Panc1 (cell line): ENCODE measurements around the gene TAAR9. TPM values are rescaled to one million over a fixed set of nuclear protein-coding genes. Genes with fewer than 3 reads are reported as not detected.

Experiments used
- ATAC-seq: fragments of 200-7000 bp; cut with Tn5 transposase; 2 replicates; pipeline ENCODE4 v1.9.1; 2020; ENCODE audit warnings: mild to moderate bottlenecking, moderate library complexity
- BruUV-seq: library from RNA; stranded (reverse); fragments of 400-500 nt; replicated peaks from 2 replicates; lab custom pipeline; 2021; lab: Mats Ljungman, UMichigan
- CTCF ChIA-PET: fragments of 300-600 bp; sonication (Branson Sonifier 250); formaldehyde crosslinking; loops from one replicate; lab custom pipeline; 2022; ENCODE audit warnings: antibody characterized with exemption; lab: Charles Lee
- POLR2A ChIA-PET: fragments of 300-600 bp; sonication (Branson Sonifier 250); formaldehyde crosslinking; loops from one replicate; lab custom pipeline; 2022; ENCODE audit warnings: antibody characterized with exemption; lab: Charles Lee
- DNase-seq: peaks from one replicate; pipeline ENCODE4 v3.0.0-alpha.2; 2010; ENCODE audit warnings: low read depth, low spot score
- H3K27ac ChIP-seq: 2 replicates; pipeline ENCODE4 v1.5.1; 2011; ENCODE audit warnings: mild to moderate bottlenecking, low read length, inconsistent platforms
- H3K27me3 ChIP-seq: fragments of 200-500 bp; sonication (Bioruptor generic); 2 replicates; pipeline ENCODE4 v1.6.0; 2014; ENCODE audit warnings: low read length, inconsistent platforms; ENCODE audit not compliant: control insufficient read depth, insufficient read depth
- H3K36me3 ChIP-seq: fragments of 200-500 bp; sonication (Bioruptor generic); 2 replicates; pipeline ENCODE4 v1.5.1; 2014; ENCODE audit warnings: inconsistent platforms, mild to moderate bottlenecking, low read length, moderate library complexity; ENCODE audit not compliant: control insufficient read depth, insufficient read depth
- H3K4me1 ChIP-seq: 2 replicates; pipeline ENCODE4 v1.5.1; 2011; ENCODE audit warnings: inconsistent platforms, mild to moderate bottlenecking, low read length, moderate library complexity; ENCODE audit not compliant: control insufficient read depth, insufficient read depth
- H3K4me3 ChIP-seq, 2 experiments: 2 replicates each; pipeline ENCODE4 v1.5.1; 2011 to 2012; ENCODE audit warnings: low read depth in 2 of 2, low read length in 2 of 2, mild to moderate bottlenecking in 2 of 2, inconsistent platforms in 1 of 2, moderate library complexity in 1 of 2
- H3K9me3 ChIP-seq: fragments of 200-500 bp; sonication (Bioruptor generic); 2 replicates; pipeline ENCODE4 v1.5.1; 2014; ENCODE audit warnings: low read depth, mild to moderate bottlenecking, inconsistent platforms, low read length, moderate library complexity; ENCODE audit not compliant: control insufficient read depth, insufficient read depth
- POLR2AphosphoS5 ChIP-seq: IDR thresholded peaks from 2 replicates; pipeline ENCODE4 v1.6.1; 2012; ENCODE audit warnings: mild to moderate bottlenecking, low read depth, low read length, moderate library complexity
- SIN3A ChIP-seq: IDR thresholded peaks from 2 replicates; pipeline ENCODE4 v1.6.1; 2012; ENCODE audit warnings: low read depth, mild to moderate bottlenecking, low read length, moderate library complexity, borderline replicate concordance; ENCODE audit not compliant: insufficient read depth
- TCF7L2 ChIP-seq: IDR thresholded peaks from 2 replicates; pipeline ENCODE4 v1.6.1; 2011; ENCODE audit warnings: mild to moderate bottlenecking, low read depth, low read length, inconsistent platforms
- in situ Hi-C: cut with HindIII; loops from 2 replicates; pipeline ENCODE4 v1.10.0; 2016; ENCODE audit warnings: low sequenced_read_pairs, low pct_unique_long_range_greater_than_20kb
- intact Hi-C: fragments of 100-400 bp; cut with micrococcal nuclease; formaldehyde crosslinking; loops from one replicate; pipeline ENCODE4 v1.10.0; 2022; ENCODE audit not compliant: unreplicated experiment
- total RNA-seq: library from RNA; stranded (reverse); gene quantifications from one replicate; pipeline ENCODE4 v1.2.1, GENCODE V29; 2021; ENCODE audit not compliant: unreplicated experiment
- TF ChIP-seq, protein P1 (sequence below): fragments of 450-650 bp; IDR thresholded peaks from 2 replicates; pipeline ENCODE4 v1.5.1; 2017; ENCODE audit warnings: mild to moderate bottlenecking
- TF ChIP-seq, protein P2 (sequence below), 2 experiments: IDR thresholded peaks; 2 replicates each; pipeline ENCODE4 v1.6.1; 2011 to 2012; ENCODE audit warnings: low read depth in 2 of 2, control low read depth in 1 of 2, low read length in 1 of 2, mild to moderate bottlenecking in 1 of 2, moderate library complexity in 1 of 2; ENCODE audit not compliant: insufficient read depth in 1 of 2

TAAR9 gene
- total RNA-seq, 1 experiment from 2014 or later: not detected

DNA sequence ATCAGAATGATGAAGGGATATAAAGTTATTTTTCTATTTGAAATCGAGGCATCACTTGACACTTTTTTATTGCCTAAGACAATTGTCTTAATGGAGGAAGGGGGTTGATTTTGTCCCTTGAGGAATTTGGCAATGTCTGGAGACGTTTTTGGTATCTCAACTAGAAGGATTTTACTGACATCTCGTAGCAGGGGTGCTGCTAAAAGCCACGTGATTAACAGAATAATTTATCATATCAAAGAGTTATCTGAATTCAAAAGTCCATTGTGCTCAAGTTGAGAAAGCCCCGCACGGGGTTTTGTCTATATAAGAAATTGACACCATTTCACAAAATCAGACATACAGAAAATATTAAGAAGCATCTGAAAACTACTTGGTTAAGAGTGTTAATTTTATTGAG, 30.5 kb downstream of the TAAR9 start:
- Histone ChIP-seq H3K4me1 (no peaks in the 10 kb centered on the region), H3K4me3 (no peak overlapping the region), H3K27ac (no peak overlapping the region), H3K9me3 (no peaks in the 10 kb centered on the region), H3K36me3 (no peaks in the 10 kb centered on the region), H3K27me3 (no peaks in the 10 kb centered on the region)
- CTCF ChIA-PET: no interaction called here
- POLR2A ChIA-PET: no interaction called here
- in situ Hi-C loops: no loop called here
- BruUV-seq: no TSS peak
- DNase-seq (no peak), ATAC-seq (no peak)
- TF ChIP-seq, protein P1, sequence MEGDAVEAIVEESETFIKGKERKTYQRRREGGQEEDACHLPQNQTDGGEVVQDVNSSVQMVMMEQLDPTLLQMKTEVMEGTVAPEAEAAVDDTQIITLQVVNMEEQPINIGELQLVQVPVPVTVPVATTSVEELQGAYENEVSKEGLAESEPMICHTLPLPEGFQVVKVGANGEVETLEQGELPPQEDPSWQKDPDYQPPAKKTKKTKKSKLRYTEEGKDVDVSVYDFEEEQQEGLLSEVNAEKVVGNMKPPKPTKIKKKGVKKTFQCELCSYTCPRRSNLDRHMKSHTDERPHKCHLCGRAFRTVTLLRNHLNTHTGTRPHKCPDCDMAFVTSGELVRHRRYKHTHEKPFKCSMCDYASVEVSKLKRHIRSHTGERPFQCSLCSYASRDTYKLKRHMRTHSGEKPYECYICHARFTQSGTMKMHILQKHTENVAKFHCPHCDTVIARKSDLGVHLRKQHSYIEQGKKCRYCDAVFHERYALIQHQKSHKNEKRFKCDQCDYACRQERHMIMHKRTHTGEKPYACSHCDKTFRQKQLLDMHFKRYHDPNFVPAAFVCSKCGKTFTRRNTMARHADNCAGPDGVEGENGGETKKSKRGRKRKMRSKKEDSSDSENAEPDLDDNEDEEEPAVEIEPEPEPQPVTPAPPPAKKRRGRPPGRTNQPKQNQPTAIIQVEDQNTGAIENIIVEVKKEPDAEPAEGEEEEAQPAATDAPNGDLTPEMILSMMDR: no peak
- TF ChIP-seq POLR2AphosphoS5: no peak
- TF ChIP-seq, protein P2, sequence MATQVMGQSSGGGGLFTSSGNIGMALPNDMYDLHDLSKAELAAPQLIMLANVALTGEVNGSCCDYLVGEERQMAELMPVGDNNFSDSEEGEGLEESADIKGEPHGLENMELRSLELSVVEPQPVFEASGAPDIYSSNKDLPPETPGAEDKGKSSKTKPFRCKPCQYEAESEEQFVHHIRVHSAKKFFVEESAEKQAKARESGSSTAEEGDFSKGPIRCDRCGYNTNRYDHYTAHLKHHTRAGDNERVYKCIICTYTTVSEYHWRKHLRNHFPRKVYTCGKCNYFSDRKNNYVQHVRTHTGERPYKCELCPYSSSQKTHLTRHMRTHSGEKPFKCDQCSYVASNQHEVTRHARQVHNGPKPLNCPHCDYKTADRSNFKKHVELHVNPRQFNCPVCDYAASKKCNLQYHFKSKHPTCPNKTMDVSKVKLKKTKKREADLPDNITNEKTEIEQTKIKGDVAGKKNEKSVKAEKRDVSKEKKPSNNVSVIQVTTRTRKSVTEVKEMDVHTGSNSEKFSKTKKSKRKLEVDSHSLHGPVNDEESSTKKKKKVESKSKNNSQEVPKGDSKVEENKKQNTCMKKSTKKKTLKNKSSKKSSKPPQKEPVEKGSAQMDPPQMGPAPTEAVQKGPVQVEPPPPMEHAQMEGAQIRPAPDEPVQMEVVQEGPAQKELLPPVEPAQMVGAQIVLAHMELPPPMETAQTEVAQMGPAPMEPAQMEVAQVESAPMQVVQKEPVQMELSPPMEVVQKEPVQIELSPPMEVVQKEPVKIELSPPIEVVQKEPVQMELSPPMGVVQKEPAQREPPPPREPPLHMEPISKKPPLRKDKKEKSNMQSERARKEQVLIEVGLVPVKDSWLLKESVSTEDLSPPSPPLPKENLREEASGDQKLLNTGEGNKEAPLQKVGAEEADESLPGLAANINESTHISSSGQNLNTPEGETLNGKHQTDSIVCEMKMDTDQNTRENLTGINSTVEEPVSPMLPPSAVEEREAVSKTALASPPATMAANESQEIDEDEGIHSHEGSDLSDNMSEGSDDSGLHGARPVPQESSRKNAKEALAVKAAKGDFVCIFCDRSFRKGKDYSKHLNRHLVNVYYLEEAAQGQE (IDR thresholded peaks at IDR 0.05; ENCODE audit: insufficient read depth in 1 of 2, low read depth in 2 of 2, low read length in 1 of 2): no peak
- no peak for TF ChIP-seq TCF7L2
- no peak for TF ChIP-seq SIN3A
- intact Hi-C loops: no loop called here

GRCh38 chr6:132569170-132569569, 31.1 kb downstream of the TAAR9 start:
- no peak for TF ChIP-seq TCF7L2
- TF ChIP-seq POLR2AphosphoS5: no peak
- TF ChIP-seq, protein P1: no peak
- TF ChIP-seq SIN3A: no peak
- TF ChIP-seq, protein P2 (IDR thresholded peaks at IDR 0.05; ENCODE audit: insufficient read depth in 1 of 2, low read depth in 2 of 2, low read length in 1 of 2): no peak
- H3K4me1 ChIP-seq: no peaks in the 10 kb centered on the region
- no TSS peak for BruUV-seq
- no peaks in the 10 kb centered on the region for H3K27me3 ChIP-seq
- no peak overlapping the region for H3K27ac ChIP-seq
- H3K36me3 ChIP-seq: no peaks in the 10 kb centered on the region
- no peak overlapping the region for H3K4me3 ChIP-seq
- ATAC-seq (no peak), DNase-seq (no peak)
- intact Hi-C loops: no loop called here
- no peaks in the 10 kb centered on the region for H3K9me3 ChIP-seq
- in situ Hi-C loops: no loop called here
- CTCF ChIA-PET: no interaction called here
- POLR2A ChIA-PET: no interaction called here
